ENCODE measurements around the gene CAPN11.

GRCh38 chr6:44201638-44202303 is 43.2 kb downstream of the CAPN11 start:
- TF ChIP-seq, protein P1, sequence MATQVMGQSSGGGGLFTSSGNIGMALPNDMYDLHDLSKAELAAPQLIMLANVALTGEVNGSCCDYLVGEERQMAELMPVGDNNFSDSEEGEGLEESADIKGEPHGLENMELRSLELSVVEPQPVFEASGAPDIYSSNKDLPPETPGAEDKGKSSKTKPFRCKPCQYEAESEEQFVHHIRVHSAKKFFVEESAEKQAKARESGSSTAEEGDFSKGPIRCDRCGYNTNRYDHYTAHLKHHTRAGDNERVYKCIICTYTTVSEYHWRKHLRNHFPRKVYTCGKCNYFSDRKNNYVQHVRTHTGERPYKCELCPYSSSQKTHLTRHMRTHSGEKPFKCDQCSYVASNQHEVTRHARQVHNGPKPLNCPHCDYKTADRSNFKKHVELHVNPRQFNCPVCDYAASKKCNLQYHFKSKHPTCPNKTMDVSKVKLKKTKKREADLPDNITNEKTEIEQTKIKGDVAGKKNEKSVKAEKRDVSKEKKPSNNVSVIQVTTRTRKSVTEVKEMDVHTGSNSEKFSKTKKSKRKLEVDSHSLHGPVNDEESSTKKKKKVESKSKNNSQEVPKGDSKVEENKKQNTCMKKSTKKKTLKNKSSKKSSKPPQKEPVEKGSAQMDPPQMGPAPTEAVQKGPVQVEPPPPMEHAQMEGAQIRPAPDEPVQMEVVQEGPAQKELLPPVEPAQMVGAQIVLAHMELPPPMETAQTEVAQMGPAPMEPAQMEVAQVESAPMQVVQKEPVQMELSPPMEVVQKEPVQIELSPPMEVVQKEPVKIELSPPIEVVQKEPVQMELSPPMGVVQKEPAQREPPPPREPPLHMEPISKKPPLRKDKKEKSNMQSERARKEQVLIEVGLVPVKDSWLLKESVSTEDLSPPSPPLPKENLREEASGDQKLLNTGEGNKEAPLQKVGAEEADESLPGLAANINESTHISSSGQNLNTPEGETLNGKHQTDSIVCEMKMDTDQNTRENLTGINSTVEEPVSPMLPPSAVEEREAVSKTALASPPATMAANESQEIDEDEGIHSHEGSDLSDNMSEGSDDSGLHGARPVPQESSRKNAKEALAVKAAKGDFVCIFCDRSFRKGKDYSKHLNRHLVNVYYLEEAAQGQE (IDR thresholded peaks at IDR 0.05; ENCODE audit: insufficient replicate concordance, low read depth): no peak
- TF ChIP-seq GABPA (IDR thresholded peaks at IDR 0.05; ENCODE audit: low read depth) (no peak), POLR2AphosphoS5 (IDR thresholded peaks at IDR 0.05; ENCODE audit: low read depth) (no peak), SPI1 (IDR thresholded peaks at IDR 0.05; ENCODE audit: borderline replicate concordance, low read depth) (no peak)
- TF ChIP-seq, protein P2, sequence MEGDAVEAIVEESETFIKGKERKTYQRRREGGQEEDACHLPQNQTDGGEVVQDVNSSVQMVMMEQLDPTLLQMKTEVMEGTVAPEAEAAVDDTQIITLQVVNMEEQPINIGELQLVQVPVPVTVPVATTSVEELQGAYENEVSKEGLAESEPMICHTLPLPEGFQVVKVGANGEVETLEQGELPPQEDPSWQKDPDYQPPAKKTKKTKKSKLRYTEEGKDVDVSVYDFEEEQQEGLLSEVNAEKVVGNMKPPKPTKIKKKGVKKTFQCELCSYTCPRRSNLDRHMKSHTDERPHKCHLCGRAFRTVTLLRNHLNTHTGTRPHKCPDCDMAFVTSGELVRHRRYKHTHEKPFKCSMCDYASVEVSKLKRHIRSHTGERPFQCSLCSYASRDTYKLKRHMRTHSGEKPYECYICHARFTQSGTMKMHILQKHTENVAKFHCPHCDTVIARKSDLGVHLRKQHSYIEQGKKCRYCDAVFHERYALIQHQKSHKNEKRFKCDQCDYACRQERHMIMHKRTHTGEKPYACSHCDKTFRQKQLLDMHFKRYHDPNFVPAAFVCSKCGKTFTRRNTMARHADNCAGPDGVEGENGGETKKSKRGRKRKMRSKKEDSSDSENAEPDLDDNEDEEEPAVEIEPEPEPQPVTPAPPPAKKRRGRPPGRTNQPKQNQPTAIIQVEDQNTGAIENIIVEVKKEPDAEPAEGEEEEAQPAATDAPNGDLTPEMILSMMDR (IDR thresholded peaks at IDR 0.05; ENCODE audit: insufficient read depth, low read length): no peak

All from HL-60 (cell line).